COLO829 (cell line): ENCODE data around the gene PTBP3.
"Not testable (repeated sequence)": the region's sequence is repeated elsewhere in the genome, so short reads cannot be mapped to it uniquely, and the experiment has no call there.

ENCODE experiments used
- DNase-seq: peaks from one replicate; pipeline ENCODE4 v3.0.0; 2012; ENCODE audit warnings: low spot score

Gene PTBP3

DNA sequence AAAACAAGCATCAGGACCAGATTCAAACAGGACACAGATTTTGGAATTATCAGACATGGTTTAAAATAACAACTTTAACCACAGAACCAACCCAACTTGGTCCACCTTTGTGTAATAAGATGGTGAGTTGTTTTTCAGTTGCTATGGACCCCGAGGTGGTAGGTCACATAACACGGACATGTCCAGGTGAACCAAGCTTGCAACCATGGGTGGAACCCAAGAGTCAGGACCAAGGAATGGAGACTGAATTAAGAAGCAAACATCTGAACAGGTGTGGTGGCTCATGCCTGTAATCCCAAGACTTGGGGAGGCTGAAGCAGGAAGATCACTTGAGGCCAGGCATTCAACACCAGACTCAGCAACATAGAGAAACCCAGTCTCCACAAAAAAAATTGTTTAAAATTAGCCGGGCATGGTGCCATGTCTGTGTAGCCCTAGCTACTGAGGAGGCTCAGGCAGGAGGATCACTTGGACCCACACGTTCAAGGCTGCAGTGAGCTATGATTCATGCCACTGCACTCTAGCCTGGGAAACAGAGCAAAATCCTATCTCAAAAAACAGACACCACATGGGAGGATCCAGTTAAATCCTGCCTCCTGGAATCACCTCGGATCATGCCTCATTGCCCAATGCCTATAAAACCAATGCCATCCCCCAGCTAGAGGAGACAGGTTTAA is 10.6 kb downstream of the PTBP3 start:
- no peak for DNase-seq

DNA sequence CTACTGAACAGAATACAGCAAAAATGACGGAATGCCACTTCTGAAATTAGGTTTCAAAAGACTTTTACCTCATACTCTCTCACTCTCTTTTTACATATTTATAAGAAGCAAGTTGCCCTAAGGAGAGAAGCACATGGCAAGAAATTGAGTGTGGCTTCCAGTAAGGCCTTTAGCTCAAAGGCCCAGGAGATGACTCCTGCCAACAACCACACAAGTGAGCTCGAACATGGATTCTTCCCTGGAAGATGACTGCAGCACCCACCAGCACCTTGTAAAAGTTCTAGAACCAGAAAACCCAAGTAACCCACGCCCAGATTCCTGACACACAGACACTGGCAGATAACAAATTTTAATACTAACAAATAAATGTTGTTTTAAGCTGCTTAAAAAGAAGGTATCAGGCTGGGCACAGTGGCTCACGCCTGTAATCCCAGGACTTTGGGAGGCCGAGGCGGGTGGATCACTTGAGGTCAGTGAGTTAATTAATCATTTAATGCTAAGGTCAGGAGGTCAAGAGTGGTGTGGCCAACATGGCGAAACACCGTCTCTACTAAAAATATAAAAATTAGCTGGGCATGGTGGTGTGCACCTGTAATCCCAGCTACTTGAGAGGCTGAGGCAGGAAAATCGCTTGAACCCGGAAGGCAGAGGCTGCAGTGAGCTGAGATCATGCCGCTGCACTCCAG is 17.0 kb downstream of the PTBP3 start:
- no peak for DNase-seq

GRCh38 chr9:112315331-112316257 is 17.8 kb downstream of the PTBP3 start:
- no peak for DNase-seq

- DNase-seq, result no peak
These were observed 21.3 kb downstream of the PTBP3 start for GRCh38 chr9:112312139-112312538.

DNA sequence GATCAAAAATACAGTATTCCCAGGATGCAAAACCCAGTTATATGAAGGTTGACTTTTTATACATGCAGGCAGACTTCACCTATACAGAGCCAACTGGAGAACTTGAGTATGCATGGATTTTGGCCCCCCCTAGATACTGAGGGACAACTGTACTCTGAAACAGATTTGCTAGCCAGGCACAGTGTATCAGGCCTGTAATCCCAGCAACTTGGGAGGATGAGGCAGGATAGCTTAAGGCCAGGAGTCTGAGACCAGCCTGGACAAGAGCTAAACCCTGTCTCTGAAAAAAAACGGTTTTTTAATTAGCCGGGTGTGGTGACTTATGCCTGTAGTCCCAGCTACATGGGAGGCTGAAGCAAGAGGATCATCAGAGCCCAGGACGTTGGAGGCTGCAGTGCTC is 21.9 kb downstream of the PTBP3 start:
- no peak for DNase-seq

- no peak for DNase-seq
These were observed 22.6 kb downstream of the PTBP3 start for GRCh38 chr9:112310826-112311225.

DNA sequence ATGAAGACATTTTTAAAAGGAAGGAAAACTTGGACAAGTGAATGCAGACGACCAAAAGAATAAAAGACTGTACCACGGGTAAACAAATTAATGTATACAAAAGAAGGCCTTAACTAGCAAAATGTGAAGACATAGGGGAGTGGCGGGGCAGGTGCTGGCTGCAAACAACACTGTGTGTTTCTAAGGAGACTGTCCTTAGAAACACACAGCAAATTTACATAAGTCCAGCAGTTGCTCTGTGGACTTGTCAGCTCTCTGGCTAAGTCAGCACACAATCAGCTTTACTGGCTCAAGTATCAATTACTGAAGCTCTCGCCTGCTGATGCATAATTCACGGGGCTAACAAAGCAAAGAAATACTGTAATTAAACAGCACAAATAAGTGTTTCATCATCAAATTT is 24.8 kb downstream of the PTBP3 start:
- DNase-seq, result no peak

DNA sequence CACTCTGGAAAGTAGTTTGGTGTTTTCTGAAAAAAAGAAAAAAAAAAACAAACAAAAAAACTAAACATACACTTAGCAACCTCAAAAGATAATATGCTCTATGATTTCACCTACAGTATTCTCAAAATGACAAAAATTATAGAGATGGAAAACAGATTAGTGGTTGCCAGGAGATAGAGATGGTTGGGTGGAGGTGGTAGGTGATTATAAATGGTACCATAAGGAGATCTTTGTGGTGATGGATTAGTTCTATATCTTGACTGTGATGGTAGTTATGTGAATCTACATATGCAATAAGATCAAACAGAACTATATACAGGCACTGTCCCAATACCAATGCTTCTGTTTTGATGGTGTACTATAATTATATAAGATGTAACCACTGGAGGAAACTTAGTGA is 32.0 kb downstream of the PTBP3 start:
- DNase-seq, result no peak

DNA sequence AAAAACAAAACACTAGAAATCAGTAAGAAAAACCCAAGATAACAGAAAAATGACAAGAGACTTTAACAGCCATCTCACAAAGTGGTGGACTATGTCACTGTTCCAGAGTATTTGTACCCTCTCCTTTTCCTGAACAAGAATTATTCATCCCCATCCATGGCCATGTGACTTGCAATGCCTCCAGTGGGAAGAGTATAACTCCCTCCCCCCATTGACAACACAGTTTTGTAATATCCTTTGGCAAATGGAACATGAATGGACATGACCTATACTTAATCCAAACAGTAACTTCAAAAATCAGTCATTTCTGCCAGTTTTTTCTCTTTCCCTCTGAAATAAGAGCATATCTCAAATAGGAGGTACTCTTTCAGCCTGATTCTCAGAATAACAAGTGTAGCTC is 33.9 kb downstream of the PTBP3 start:
- DNase-seq, result no peak

- DNase-seq, result no peak
These were observed 36.5 kb downstream of the PTBP3 start for GRCh38 chr9:112296929-112297328.

DNA sequence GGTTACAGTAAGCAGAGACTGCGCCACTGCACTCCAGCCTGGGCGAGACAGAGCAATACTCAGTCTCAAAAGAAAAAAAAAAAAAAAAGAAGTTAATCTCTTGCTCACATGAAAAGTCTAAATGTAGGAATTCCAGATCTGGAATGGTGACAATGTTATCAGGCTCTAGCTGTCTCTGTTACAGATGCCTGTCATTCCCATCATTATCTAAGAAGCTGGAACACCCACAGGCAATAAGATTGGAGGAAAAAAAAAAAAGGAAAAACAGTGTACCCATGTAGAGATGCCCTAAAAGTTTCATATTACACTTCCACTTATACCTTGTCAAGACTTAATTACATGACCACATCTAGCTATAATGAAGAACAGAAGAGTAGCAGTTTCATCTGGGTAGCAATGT is 38.2 kb downstream of the PTBP3 start:
- no peak for DNase-seq

DNA sequence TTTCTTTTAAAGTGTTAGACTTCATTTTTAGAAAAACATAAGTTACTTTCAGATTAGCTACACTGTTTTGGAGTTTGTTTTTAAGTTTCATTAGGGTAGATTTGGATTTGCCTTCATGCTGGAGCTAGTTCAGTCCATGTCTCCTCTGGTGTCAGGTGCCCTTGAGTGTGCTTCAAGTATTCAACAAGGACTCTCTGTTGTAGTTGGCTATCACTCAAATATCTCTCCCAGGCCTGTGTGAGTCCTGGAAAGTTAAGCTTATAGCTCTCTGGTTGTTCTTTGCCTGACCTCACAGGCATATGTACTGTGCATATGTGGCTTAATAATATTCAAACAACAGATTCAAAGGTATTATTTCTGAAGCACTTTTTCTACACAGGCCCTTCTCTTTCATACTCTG is 45.4 kb downstream of the PTBP3 start:
- DNase-seq, result no peak

GRCh38 chr9:112286926-112287325 is 46.5 kb downstream of the PTBP3 start:
- DNase-seq, result no peak

- DNase-seq, result no peak
These were observed 48.4 kb downstream of the PTBP3 start for GRCh38 chr9:112285056-112285455.

DNA sequence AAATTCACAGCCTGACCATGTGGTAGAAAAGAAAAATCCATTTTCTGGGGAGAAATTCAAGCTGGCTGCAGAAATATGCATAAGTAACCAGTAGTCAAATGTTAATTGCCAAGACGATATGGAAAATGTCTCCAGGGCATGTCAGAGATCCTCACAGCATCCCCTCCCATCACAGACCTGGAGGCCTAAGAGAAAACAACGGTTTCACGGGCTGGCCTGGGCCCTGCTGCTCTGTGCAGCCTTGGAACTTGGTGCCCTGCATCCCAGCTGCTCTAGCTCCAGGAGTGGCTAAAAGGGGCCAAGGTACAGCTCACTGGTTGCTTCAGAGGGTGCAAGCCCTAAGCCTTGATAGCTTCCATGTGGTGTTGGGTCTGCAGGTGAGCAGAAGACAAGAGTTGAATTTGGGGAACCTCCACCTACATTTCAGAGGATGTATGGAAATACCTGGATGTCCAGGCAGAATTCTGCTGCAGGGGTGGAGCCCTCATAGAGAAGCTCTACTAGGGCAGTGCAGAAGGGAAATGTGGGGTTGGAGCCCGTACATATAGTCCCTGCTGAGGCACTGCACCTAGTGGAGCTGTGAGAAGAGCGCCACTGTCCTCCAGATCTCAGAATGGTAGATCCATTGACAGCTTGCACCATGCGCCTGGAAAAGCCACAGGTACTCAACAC is 49.7 kb downstream of the PTBP3 start:
- no peak for DNase-seq

- not testable (repeated sequence) for DNase-seq
These were observed 50.6 kb downstream of the PTBP3 start for GRCh38 chr9:112282841-112283240.

GRCh38 chr9:112280904-112281303 is 52.5 kb downstream of the PTBP3 start:
- DNase-seq, result no peak

- DNase-seq, result no peak
These were observed 53.9 kb downstream of the PTBP3 start for GRCh38 chr9:112279501-112279900.

- DNase-seq, result no peak
These were observed 55.3 kb downstream of the PTBP3 start for GRCh38 chr9:112278152-112278551.

DNA sequence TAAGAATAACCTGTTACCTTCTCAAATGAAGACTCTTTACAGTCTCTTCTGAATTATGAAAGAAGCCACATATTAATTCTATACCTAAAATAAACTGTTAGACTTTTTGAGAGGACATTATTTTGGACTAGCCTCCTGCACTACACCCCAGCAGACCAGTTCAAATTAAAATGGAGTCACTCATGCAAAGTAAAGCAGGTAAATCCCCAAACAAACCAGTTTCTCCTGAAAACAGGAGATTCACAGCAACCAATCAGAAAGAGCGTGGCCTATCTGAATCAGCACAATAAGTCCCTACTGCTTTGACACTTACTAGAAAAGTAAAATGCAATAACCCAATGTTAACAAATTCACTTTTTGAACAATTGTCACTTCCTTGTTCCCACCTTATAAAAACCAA is 58.8 kb downstream of the PTBP3 start:
- no peak for DNase-seq

GRCh38 chr9:112273876-112274275 is 59.5 kb downstream of the PTBP3 start:
- no peak for DNase-seq

- DNase-seq, result no peak
These were observed 61.8 kb downstream of the PTBP3 start for GRCh38 chr9:112271466-112272098.
